ENCODE results near the gene VSX2. TPM values are rescaled to one million over a fixed set of nuclear protein-coding genes. Genes with fewer than 3 reads are reported as not detected.

The VSX2 gene
- total RNA-seq, 2 donors from 2014 or later, result not detected

DNA sequence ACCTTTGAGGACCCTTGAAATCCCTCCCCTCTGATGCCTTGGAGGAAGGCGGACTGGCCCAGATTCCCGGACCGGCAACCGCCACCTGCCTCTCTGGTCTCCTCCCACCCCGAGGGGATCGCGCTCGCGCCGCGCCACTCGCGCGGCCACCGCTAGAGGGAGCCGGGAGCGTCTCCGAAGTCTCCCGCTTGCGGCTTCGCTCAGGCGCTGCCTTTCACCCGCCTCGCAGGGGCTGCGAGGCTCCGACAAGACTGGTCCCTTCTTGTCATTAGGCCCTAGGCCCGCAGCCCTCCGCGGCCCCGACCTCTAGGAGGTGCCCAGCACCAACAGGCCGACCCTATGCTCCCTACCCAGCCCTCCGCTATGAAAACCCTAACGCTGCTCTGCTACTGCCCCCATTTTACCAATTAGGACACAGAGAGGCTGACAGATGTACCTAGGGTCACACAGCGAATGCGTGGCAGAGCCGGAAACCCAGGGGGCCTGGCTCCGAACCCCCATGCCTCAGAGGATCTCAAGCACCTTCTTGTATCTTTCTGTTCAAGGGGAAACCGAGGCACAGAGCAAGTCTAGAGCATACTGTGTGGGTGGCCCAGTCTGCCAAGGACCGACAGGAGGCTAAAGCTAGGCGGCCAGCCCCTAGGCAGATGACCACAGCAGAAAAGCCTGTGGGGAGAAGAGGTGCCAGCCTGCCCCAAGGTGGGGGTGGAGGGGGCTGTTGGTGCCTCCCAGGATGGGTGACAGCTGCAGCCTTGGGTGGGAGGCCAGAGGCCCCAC, 21.4 kb upstream of the VSX2 start:
- Histone ChIP-seq H3K27ac (no peak overlapping the region), H3K36me3 (no peaks in the 10 kb centered on the region), H3K27me3 (replicated peaks; ENCODE audit: insufficient read depth) (no peaks in the 10 kb centered on the region), H3K9me3 (no peaks in the 10 kb centered on the region), H3K4me1 (ENCODE audit: control insufficient read depth in 1 of 2, low read depth in 2 of 2) (peaks cover 4 to 14% of the 10 kb centered on the region in 2 donors), H3K4me3 (peak overlapping the region; percentile 60)
- TF ChIP-seq CTCF (IDR thresholded peaks at IDR 0.05), result peak; percentile 92
- no peak for DNase-seq (ENCODE audit: low spot score)
- peak; percentile 48 for ATAC-seq (ENCODE audit: insufficient number of reproducible peaks, low FRiP score, low read depth)

GRCh38 chr14:74218462-74218861, 20.8 kb upstream of the VSX2 start:
- Histone ChIP-seq H3K4me3 (no peak overlapping the region), H3K27me3 (replicated peaks; ENCODE audit: insufficient read depth) (no peaks in the 10 kb centered on the region)

GRCh38 chr14:74219277-74220205, 19.7 kb upstream of the VSX2 start:
- no peak for TF ChIP-seq CTCF (IDR thresholded peaks at IDR 0.05)
- no peak overlapping the region for H3K4me3 ChIP-seq
- no peaks in the 10 kb centered on the region for H3K36me3 ChIP-seq
- ATAC-seq (ENCODE audit: insufficient number of reproducible peaks, low FRiP score, low read depth), result no peak
- H3K27ac ChIP-seq, result no peak overlapping the region
- H3K27me3 ChIP-seq (replicated peaks; ENCODE audit: insufficient read depth), result no peaks in the 10 kb centered on the region
- H3K4me1 ChIP-seq (ENCODE audit: control insufficient read depth in 1 of 2, low read depth in 2 of 2), result peaks cover 4 to 14% of the 10 kb centered on the region in 2 donors
- no peaks in the 10 kb centered on the region for H3K9me3 ChIP-seq
- DNase-seq (ENCODE audit: low spot score), result no peak

More at GRCh38 chr14:74218462-74218861, 20.8 kb upstream of the VSX2 start:
- Histone ChIP-seq H3K4me1 (ENCODE audit: control insufficient read depth in 1 of 2, low read depth in 2 of 2) (peaks cover 4 to 14% of the 10 kb centered on the region in 2 donors), H3K9me3 (no peaks in the 10 kb centered on the region), H3K27ac (no peak overlapping the region), H3K36me3 (no peaks in the 10 kb centered on the region)
- ATAC-seq (ENCODE audit: insufficient number of reproducible peaks, low FRiP score, low read depth) (no peak), DNase-seq (ENCODE audit: low spot score) (no peak)
- no peak for TF ChIP-seq CTCF (IDR thresholded peaks at IDR 0.05)

GRCh38 chr14:74220991-74221390, 18.3 kb upstream of the VSX2 start:
- Histone ChIP-seq H3K4me1 (ENCODE audit: control insufficient read depth in 1 of 2, low read depth in 2 of 2) (peaks cover 4 to 14% of the 10 kb centered on the region in 2 donors), H3K36me3 (no peaks in the 10 kb centered on the region), H3K27me3 (replicated peaks; ENCODE audit: insufficient read depth) (no peaks in the 10 kb centered on the region), H3K4me3 (no peak overlapping the region), H3K9me3 (no peaks in the 10 kb centered on the region), H3K27ac (no peak overlapping the region)
- no peak for DNase-seq (ENCODE audit: low spot score)
- no peak for ATAC-seq (ENCODE audit: insufficient number of reproducible peaks, low FRiP score, low read depth)
- TF ChIP-seq CTCF (IDR thresholded peaks at IDR 0.05), result no peak

- ATAC-seq (ENCODE audit: insufficient number of reproducible peaks, low FRiP score, low read depth) (no peak), DNase-seq (ENCODE audit: low spot score) (no peak)
- H3K9me3 ChIP-seq, result no peaks in the 10 kb centered on the region
- no peak for TF ChIP-seq CTCF (IDR thresholded peaks at IDR 0.05)
- no peaks in the 10 kb centered on the region for H3K27me3 ChIP-seq (replicated peaks; ENCODE audit: insufficient read depth)
- H3K36me3 ChIP-seq, result no peaks in the 10 kb centered on the region
- H3K4me1 ChIP-seq (ENCODE audit: control insufficient read depth in 1 of 2, low read depth in 2 of 2), result peaks cover 4 to 14% of the 10 kb centered on the region in 2 donors
- H3K27ac ChIP-seq, result no peak overlapping the region
- H3K4me3 ChIP-seq, result no peak overlapping the region
Measured at GRCh38 chr14:74221741-74222140, 17.5 kb upstream of the VSX2 start.

Measured in thoracic aorta (tissue), 2 donors.